GM18951 (cell line): ENCODE results near the gene CATSPERB.
"Not testable (repeated sequence)": the region's sequence is repeated elsewhere in the genome, so short reads cannot be mapped to it uniquely, and the experiment has no call there.

ENCODE experiments used
- POLR2A ChIP-seq: IDR thresholded peaks from 4 replicates; pipeline ENCODE4 v1.6.1; 2011; ENCODE audit warnings: mild to moderate bottlenecking; ENCODE audit not compliant: insufficient read length, insufficient read depth; ENCODE audit errors: extremely low read depth
- in situ Hi-C: fragments of 300-500 bp; cut with MboI; formaldehyde crosslinking; loops from one replicate; pipeline ENCODE4 v1.12.0; 2022; ENCODE audit warnings: low sequenced_read_pairs, mixed read lengths, inconsistent platforms; ENCODE audit not compliant: unreplicated experiment

The CATSPERB gene

GRCh38 chr14:91611528-91611927 is 120.4 kb downstream of the CATSPERB start:
- in situ Hi-C loops, result no loop called here
- no peak for TF ChIP-seq POLR2A

GRCh38 chr14:91609161-91609560 is 122.7 kb downstream of the CATSPERB start:
- TF ChIP-seq POLR2A, result no peak
- in situ Hi-C loops, result no loop called here

- TF ChIP-seq POLR2A, result no peak
- in situ Hi-C loops, result no loop called here
These were observed 124.4 kb downstream of the CATSPERB start for GRCh38 chr14:91607322-91608047.

- in situ Hi-C loops, result no loop called here
- no peak for TF ChIP-seq POLR2A
These were observed 125.0 kb downstream of the CATSPERB start for GRCh38 chr14:91606851-91607250.

GRCh38 chr14:91604611-91605010 is 127.3 kb downstream of the CATSPERB start:
- in situ Hi-C loops, result not testable (repeated sequence)

GRCh38 chr14:91599994-91600393 is 131.9 kb downstream of the CATSPERB start:
- in situ Hi-C loops, result no loop called here
- no peak for TF ChIP-seq POLR2A

- in situ Hi-C loops, result no loop called here
- TF ChIP-seq POLR2A, result no peak
These were observed 136.2 kb downstream of the CATSPERB start for GRCh38 chr14:91595736-91596135.

- in situ Hi-C loops, result not testable (repeated sequence)
These were observed 137.9 kb downstream of the CATSPERB start for GRCh38 chr14:91593957-91594356.

- in situ Hi-C loops, result no loop called here
- no peak for TF ChIP-seq POLR2A
These were observed 145.5 kb downstream of the CATSPERB start for GRCh38 chr14:91586410-91586809.

GRCh38 chr14:91585856-91586255 is 146.0 kb downstream of the CATSPERB start:
- in situ Hi-C loops, result no loop called here
- no peak for TF ChIP-seq POLR2A

GRCh38 chr14:91582761-91583160 is 149.1 kb downstream of the CATSPERB start:
- in situ Hi-C loops, result no loop called here
- TF ChIP-seq POLR2A, result no peak

GRCh38 chr14:91580876-91581577 is 150.9 kb downstream of the CATSPERB start:
- in situ Hi-C loops, result no loop called here
- TF ChIP-seq POLR2A, result no peak

- in situ Hi-C loops, result no loop called here
- TF ChIP-seq POLR2A, result no peak
These were observed 154.2 kb downstream of the CATSPERB start for GRCh38 chr14:91577632-91578233.
